Measurements from ENCODE around the gene TP53I13. TPM values are rescaled to one million over a fixed set of nuclear protein-coding genes. Genes with fewer than 3 reads are reported as not detected.

Gene TP53I13
- total and polyA plus RNA-seq, 2 of the 13 experiments (the other 11 are each of a cell fraction or from before 2014, with no cell fraction given), result 16.9 to 25.7 TPM

DNA sequence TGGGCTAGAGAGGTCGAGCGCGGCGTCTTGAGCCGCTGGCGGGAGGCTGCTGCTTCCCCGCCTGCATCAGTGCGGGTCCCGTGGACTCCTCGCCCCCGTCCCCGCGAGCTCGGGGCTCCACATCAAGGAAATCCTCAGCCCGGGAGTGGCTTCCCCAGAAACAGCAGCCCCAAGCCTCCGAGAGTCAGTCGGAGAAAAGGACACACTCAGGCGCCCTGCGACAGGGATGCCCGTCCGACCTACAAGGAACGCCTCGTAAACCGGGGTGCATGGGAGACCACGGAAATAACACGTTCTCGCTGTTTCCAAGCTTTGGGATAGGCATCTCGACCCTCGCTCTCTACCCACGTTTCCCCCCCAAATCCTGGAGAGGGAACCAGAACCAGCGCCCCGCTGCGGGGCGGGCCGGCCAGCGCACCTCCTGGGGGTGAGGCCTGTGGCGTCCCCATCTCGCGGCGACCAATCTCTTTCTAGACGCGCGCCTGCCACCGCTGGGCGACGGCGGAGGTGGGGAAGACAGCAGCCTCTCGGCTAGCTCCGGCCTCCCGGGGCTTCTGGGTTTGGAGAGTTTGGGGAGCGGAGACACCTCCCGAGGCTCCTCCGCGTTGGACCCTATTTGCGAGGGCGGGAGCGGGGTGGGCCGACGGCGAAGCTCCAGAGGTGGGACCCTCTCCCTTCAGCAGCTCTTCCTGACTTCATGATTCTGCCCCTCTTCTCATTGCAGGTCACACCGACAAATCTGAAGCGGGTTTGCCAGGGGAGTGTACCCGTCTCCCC, 759 bp upstream of the TP53I13 start (continued):
- TF ChIP-seq FOXO1 (CRISPR knock-in tag; IDR thresholded peaks at IDR 0.05) (no peak), ZNF644 (CRISPR knock-in tag; IDR thresholded peaks at IDR 0.05; ENCODE audit: low read depth) (no peak), FOXP1 (IDR thresholded peaks at IDR 0.05) (no peak), FOXP1 (CRISPR knock-in tag; IDR thresholded peaks at IDR 0.05) (no peak), PBX2 (CRISPR knock-in tag; IDR thresholded peaks at IDR 0.05) (no peak), RXRA (CRISPR knock-in tag; IDR thresholded peaks at IDR 0.05) (0 out of 2 replicates have a peak, but pooled peaks have one; percentile 5), BCL6 (CRISPR knock-in tag; IDR thresholded peaks at IDR 0.05) (0 out of 2 replicates have a peak, but pooled peaks have one; percentile 8), MED13 (CRISPR knock-in tag; IDR thresholded peaks at IDR 0.05) (no peak), HDAC1 (CRISPR knock-in tag; IDR thresholded peaks at IDR 0.05) (peak; percentile 11; the same call in 1 of the 2 replicates), ZNF615 (CRISPR knock-in tag; IDR thresholded peaks at IDR 0.05; ENCODE audit: borderline replicate concordance) (no peak), ZNF256 (CRISPR knock-in tag; conservative IDR thresholded peaks at IDR 0.05) (no peak), ZNF274 (CRISPR knock-in tag; IDR thresholded peaks at IDR 0.05) (peak; percentile 59; the same call in 1 of the 2 replicates), FOXC1 (CRISPR knock-in tag; IDR thresholded peaks at IDR 0.05; ENCODE audit: borderline replicate concordance) (peak; percentile 41; the same call in 1 of the 2 replicates), ZNF556 (CRISPR knock-in tag; IDR thresholded peaks at IDR 0.05; ENCODE audit: borderline replicate concordance) (no peak), ELF3 (CRISPR knock-in tag; IDR thresholded peaks at IDR 0.05) (no peak), EP300 (IDR thresholded peaks at IDR 0.05; ENCODE audit: low read depth in 2 of 2, low read length in 2 of 2) (no peak), EP300 (CRISPR knock-in tag; IDR thresholded peaks at IDR 0.05; ENCODE audit: borderline replicate concordance) (no peak)
- TF ChIP-seq, protein P1, sequence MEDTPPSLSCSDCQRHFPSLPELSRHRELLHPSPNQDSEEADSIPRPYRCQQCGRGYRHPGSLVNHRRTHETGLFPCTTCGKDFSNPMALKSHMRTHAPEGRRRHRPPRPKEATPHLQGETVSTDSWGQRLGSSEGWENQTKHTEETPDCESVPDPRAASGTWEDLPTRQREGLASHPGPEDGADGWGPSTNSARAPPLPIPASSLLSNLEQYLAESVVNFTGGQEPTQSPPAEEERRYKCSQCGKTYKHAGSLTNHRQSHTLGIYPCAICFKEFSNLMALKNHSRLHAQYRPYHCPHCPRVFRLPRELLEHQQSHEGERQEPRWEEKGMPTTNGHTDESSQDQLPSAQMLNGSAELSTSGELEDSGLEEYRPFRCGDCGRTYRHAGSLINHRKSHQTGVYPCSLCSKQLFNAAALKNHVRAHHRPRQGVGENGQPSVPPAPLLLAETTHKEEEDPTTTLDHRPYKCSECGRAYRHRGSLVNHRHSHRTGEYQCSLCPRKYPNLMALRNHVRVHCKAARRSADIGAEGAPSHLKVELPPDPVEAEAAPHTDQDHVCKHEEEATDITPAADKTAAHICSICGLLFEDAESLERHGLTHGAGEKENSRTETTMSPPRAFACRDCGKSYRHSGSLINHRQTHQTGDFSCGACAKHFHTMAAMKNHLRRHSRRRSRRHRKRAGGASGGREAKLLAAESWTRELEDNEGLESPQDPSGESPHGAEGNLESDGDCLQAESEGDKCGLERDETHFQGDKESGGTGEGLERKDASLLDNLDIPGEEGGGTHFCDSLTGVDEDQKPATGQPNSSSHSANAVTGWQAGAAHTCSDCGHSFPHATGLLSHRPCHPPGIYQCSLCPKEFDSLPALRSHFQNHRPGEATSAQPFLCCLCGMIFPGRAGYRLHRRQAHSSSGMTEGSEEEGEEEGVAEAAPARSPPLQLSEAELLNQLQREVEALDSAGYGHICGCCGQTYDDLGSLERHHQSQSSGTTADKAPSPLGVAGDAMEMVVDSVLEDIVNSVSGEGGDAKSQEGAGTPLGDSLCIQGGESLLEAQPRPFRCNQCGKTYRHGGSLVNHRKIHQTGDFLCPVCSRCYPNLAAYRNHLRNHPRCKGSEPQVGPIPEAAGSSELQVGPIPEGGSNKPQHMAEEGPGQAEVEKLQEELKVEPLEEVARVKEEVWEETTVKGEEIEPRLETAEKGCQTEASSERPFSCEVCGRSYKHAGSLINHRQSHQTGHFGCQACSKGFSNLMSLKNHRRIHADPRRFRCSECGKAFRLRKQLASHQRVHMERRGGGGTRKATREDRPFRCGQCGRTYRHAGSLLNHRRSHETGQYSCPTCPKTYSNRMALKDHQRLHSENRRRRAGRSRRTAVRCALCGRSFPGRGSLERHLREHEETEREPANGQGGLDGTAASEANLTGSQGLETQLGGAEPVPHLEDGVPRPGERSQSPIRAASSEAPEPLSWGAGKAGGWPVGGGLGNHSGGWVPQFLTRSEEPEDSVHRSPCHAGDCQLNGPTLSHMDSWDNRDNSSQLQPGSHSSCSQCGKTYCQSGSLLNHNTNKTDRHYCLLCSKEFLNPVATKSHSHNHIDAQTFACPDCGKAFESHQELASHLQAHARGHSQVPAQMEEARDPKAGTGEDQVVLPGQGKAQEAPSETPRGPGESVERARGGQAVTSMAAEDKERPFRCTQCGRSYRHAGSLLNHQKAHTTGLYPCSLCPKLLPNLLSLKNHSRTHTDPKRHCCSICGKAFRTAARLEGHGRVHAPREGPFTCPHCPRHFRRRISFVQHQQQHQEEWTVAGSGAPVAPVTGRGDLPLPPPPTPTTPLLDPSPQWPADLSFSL (CRISPR knock-in tag; IDR thresholded peaks at IDR 0.05), result no peak
- TF ChIP-seq, protein P2, sequence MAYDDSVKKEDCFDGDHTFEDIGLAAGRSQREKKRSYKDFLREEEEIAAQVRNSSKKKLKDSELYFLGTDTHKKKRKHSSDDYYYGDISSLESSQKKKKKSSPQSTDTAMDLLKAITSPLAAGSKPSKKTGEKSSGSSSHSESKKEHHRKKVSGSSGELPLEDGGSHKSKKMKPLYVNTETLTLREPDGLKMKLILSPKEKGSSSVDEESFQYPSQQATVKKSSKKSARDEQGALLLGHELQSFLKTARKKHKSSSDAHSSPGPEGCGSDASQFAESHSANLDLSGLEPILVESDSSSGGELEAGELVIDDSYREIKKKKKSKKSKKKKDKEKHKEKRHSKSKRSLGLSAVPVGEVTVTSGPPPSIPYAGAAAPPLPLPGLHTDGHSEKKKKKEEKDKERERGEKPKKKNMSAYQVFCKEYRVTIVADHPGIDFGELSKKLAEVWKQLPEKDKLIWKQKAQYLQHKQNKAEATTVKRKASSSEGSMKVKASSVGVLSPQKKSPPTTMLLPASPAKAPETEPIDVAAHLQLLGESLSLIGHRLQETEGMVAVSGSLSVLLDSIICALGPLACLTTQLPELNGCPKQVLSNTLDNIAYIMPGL (CRISPR knock-in tag; IDR thresholded peaks at IDR 0.05; ENCODE audit: borderline replicate concordance in 1 of 2, low read depth in 1 of 2), result peak in 1 of 2 experiments; percentile 57; a peak in 1 of 4 replicates

All from HepG2 (cell line).